Mesenchymal stem cell (in vitro differentiated cells and primary cell): ENCODE data around the gene ACTN4.
A peak's percentile ranks its signal among the peaks of the same experiment; 100 is the strongest.

ENCODE experiments used
- DNase-seq: peaks from one replicate; pipeline ENCODE4 v3.0.0-alpha.2; 2013
- H2AFZ ChIP-seq: one replicate; pipeline ENCODE4 v1.6.1; 2013; ENCODE audit warnings: low read depth, mild to moderate bottlenecking, control low read depth, inconsistent platforms, low read length, moderate library complexity
- H2AK5ac ChIP-seq: 2 replicates; pipeline ENCODE4 v1.6.1; 2013; ENCODE audit warnings: low read length, moderate library complexity, mild to moderate bottlenecking, inconsistent platforms; ENCODE audit not compliant: severe bottlenecking
- H2BK120ac ChIP-seq: one replicate; pipeline ENCODE4 v1.6.1; 2013; ENCODE audit warnings: low read depth, mild to moderate bottlenecking, inconsistent platforms, low read length, moderate library complexity
- H2BK12ac ChIP-seq, 2 experiments: one replicate each; pipeline ENCODE4 v1.6.1; 2013; ENCODE audit warnings: inconsistent platforms in 2 of 2, low read length in 2 of 2, mild to moderate bottlenecking in 2 of 2, moderate library complexity in 2 of 2, control low read depth in 1 of 2
- H2BK15ac ChIP-seq: one replicate; pipeline ENCODE4 v1.6.1; 2013; ENCODE audit warnings: mild to moderate bottlenecking, low read depth, inconsistent platforms; ENCODE audit not compliant: poor library complexity, severe bottlenecking
- H2BK5ac ChIP-seq: 2 replicates; pipeline ENCODE4 v1.6.1; 2013; ENCODE audit warnings: low read depth, mild to moderate bottlenecking, low read length, control low read depth, inconsistent platforms; ENCODE audit not compliant: poor library complexity, severe bottlenecking
- H3K14ac ChIP-seq, 2 experiments: one replicate each; pipeline ENCODE4 v1.6.1; 2013; ENCODE audit warnings: inconsistent platforms in 2 of 2, low read length in 2 of 2, control low read depth in 1 of 2, mild to moderate bottlenecking in 1 of 2, moderate library complexity in 1 of 2
- H3K18ac ChIP-seq, 2 experiments: one replicate each; pipeline ENCODE4 v1.6.1; 2013; ENCODE audit warnings: inconsistent platforms in 2 of 2, low read length in 2 of 2, control low read depth in 1 of 2, low read depth in 1 of 2, mild to moderate bottlenecking in 1 of 2
- H3K23ac ChIP-seq, 2 experiments: one replicate each; pipeline ENCODE4 v1.6.1; 2013; ENCODE audit warnings: inconsistent platforms in 2 of 2, low read length in 2 of 2, mild to moderate bottlenecking in 2 of 2, moderate library complexity in 2 of 2, control low read depth in 1 of 2
- H3K27ac ChIP-seq: 2 replicates; pipeline ENCODE4 v1.5.1; 2013; ENCODE audit warnings: mild to moderate bottlenecking, moderate library complexity, low read length, control low read depth, inconsistent platforms; ENCODE audit not compliant: poor library complexity, severe bottlenecking
- H3K27me3 ChIP-seq, 2 experiments: 2 replicates each; pipeline versions ENCODE4 v1.6.1 to v1.7.0; 2013; ENCODE audit warnings: low read length in 2 of 2, mild to moderate bottlenecking in 2 of 2, moderate library complexity in 2 of 2, control low read depth in 1 of 2, inconsistent platforms in 1 of 2; ENCODE audit not compliant: control insufficient read depth in 1 of 2, insufficient read depth in 1 of 2
- H3K36me3 ChIP-seq, 2 experiments: 2 replicates each; pipeline versions ENCODE4 v1.6.1 to v1.7.0; 2013; ENCODE audit warnings: low read length in 2 of 2, control low read depth in 1 of 2, inconsistent platforms in 1 of 2, low read depth in 1 of 2, mild to moderate bottlenecking in 1 of 2; ENCODE audit not compliant: insufficient read depth in 2 of 2, control insufficient read depth in 1 of 2
- H3K4ac ChIP-seq, 2 experiments: one replicate each; pipeline ENCODE4 v1.6.1; 2013; ENCODE audit warnings: inconsistent platforms in 2 of 2, low read length in 2 of 2, mild to moderate bottlenecking in 2 of 2, moderate library complexity in 2 of 2, control low read depth in 1 of 2, low read depth in 1 of 2
- H3K4me1 ChIP-seq: 2 replicates; pipeline ENCODE4 v1.6.1; 2013; ENCODE audit warnings: low read depth, low read length, control low read depth; ENCODE audit not compliant: control insufficient read depth, insufficient read depth
- H3K4me2 ChIP-seq: 2 replicates; pipeline ENCODE4 v1.6.1; 2013; ENCODE audit warnings: low read length, mild to moderate bottlenecking, inconsistent platforms; ENCODE audit not compliant: poor library complexity, severe bottlenecking
- H3K4me3 ChIP-seq, 2 experiments: 2 replicates each; pipeline versions ENCODE4 v1.5.1 to v1.7.0; 2013; ENCODE audit warnings: low read length in 2 of 2, mild to moderate bottlenecking in 2 of 2, control low read depth in 1 of 2, low read depth in 1 of 2; ENCODE audit not compliant: insufficient read depth in 1 of 2
- H3K79me1 ChIP-seq: replicated peaks from 2 replicates; pipeline ENCODE4 v1.6.1; 2013; ENCODE audit warnings: mild to moderate bottlenecking, control low read depth, low read length, inconsistent platforms; ENCODE audit not compliant: poor library complexity, severe bottlenecking
- H3K9ac ChIP-seq: 2 replicates; pipeline ENCODE4 v1.7.0; 2013; ENCODE audit warnings: mild to moderate bottlenecking, low read length, moderate library complexity
- H3K9me3 ChIP-seq: 2 replicates; pipeline ENCODE4 v1.7.0; 2013; ENCODE audit warnings: mild to moderate bottlenecking, low read length; ENCODE audit not compliant: control insufficient read depth
- H4K8ac ChIP-seq: one replicate; pipeline ENCODE4 v1.6.1; 2013; ENCODE audit warnings: inconsistent platforms, mild to moderate bottlenecking, low read length, moderate library complexity
- H4K91ac ChIP-seq: one replicate; pipeline ENCODE4 v1.6.1; 2013; ENCODE audit warnings: mild to moderate bottlenecking, low read length, inconsistent platforms
- WGBS: methylation state at CpG from one replicate; pipeline ENCODE4 v1.1.7; 2013; ENCODE audit warnings: mixed read lengths; 5-methylcytosine and 5-hydroxymethylcytosine counted together

ACTN4 gene

GRCh38 chr19:38702278-38702677 is 54.8 kb downstream of the ACTN4 start:
- H3K4ac ChIP-seq = no peak overlapping the region
- no peak overlapping the region for H2BK15ac ChIP-seq
- H3K4me2 ChIP-seq = no peak overlapping the region
- no peak overlapping the region for H2BK120ac ChIP-seq
- no peak overlapping the region for H3K9ac ChIP-seq
- H4K91ac ChIP-seq = no peak overlapping the region
- H3K4me1 ChIP-seq = peaks cover 64% of the 10 kb centered on the region
- WGBS = 90% methylated on average over 14 of the region's 14 CpGs
- peaks cover 3% of the 10 kb centered on the region for H3K79me1 ChIP-seq
- no peak for DNase-seq
- no peaks in the 10 kb centered on the region for H3K9me3 ChIP-seq
- H3K18ac ChIP-seq = no peak overlapping the region
- H4K8ac ChIP-seq = no peak overlapping the region
- peak overlapping the region; percentile 66 for H3K27ac ChIP-seq
- H3K4me3 ChIP-seq = no peak overlapping the region
- no peak overlapping the region for H3K14ac ChIP-seq
- no peak overlapping the region for H2BK5ac ChIP-seq
- H2AFZ ChIP-seq = no peak overlapping the region
- no peaks in the 10 kb centered on the region for H3K27me3 ChIP-seq
- no peak overlapping the region for H2BK12ac ChIP-seq
- peaks cover 70 to 95% of the 10 kb centered on the region in 2 experiments for H3K36me3 ChIP-seq
- H3K23ac ChIP-seq = no peak overlapping the region
- no peak overlapping the region for H2AK5ac ChIP-seq

GRCh38 chr19:38703509-38703908 is 56.1 kb downstream of the ACTN4 start:
- peaks cover 3% of the 10 kb centered on the region for H3K79me1 ChIP-seq
- no peak for DNase-seq
- peaks cover 65% of the 10 kb centered on the region for H3K4me1 ChIP-seq
- H4K8ac ChIP-seq = peak overlapping the region; percentile 19
- H3K14ac ChIP-seq = no peak overlapping the region
- H3K4me2 ChIP-seq = no peak overlapping the region
- H2AK5ac ChIP-seq = peak overlapping the region; percentile 4
- H3K23ac ChIP-seq = peak overlapping the region in 1 of 2 experiments; percentile 9
- peak overlapping the region in 1 of 2 experiments; percentile 5 for H3K4ac ChIP-seq
- no peaks in the 10 kb centered on the region for H3K27me3 ChIP-seq
- peak overlapping the region; percentile 52 for H4K91ac ChIP-seq
- peak overlapping the region; percentile 60 for H2BK15ac ChIP-seq
- peak overlapping the region; percentile 4 for H3K27ac ChIP-seq
- H3K4me3 ChIP-seq = no peak overlapping the region
- WGBS = 93% methylated on average over 14 of the region's 14 CpGs
- H2BK120ac ChIP-seq = no peak overlapping the region
- H3K36me3 ChIP-seq = peaks cover 82 to 95% of the 10 kb centered on the region in 2 experiments
- H3K18ac ChIP-seq = peak overlapping the region in 1 of 2 experiments; percentile 31
- H2BK12ac ChIP-seq = peak overlapping the region in 1 of 2 experiments; percentile 24
- H2AFZ ChIP-seq = no peak overlapping the region
- no peak overlapping the region for H3K9ac ChIP-seq
- no peaks in the 10 kb centered on the region for H3K9me3 ChIP-seq
- H2BK5ac ChIP-seq = no peak overlapping the region

- Histone ChIP-seq H2BK5ac (no peak overlapping the region), H3K23ac (no peak overlapping the region), H3K36me3 (peaks cover 93 to 97% of the 10 kb centered on the region in 2 experiments), H2BK15ac (no peak overlapping the region), H2AK5ac (peak overlapping the region; percentile 18), H3K4me3 (no peak overlapping the region), H4K91ac (no peak overlapping the region), H3K9ac (no peak overlapping the region), H3K27me3 (no peaks in the 10 kb centered on the region), H4K8ac (no peak overlapping the region), H3K18ac (no peak overlapping the region), H3K4me2 (no peak overlapping the region), H3K4ac (no peak overlapping the region), H3K27ac (no peak overlapping the region), H3K9me3 (no peaks in the 10 kb centered on the region), H2BK120ac (no peak overlapping the region), H2AFZ (no peak overlapping the region), H3K14ac (no peak overlapping the region), H3K4me1 (peaks cover 64% of the 10 kb centered on the region), H2BK12ac (no peak overlapping the region), H3K79me1 (peaks cover 5% of the 10 kb centered on the region)
- no peak for DNase-seq
- 95% methylated on average over 13 of the region's 13 CpGs for WGBS
These were observed 57.1 kb downstream of the ACTN4 start for GRCh38 chr19:38704488-38705026.

GRCh38 chr19:38705197-38706019 is 58.0 kb downstream of the ACTN4 start:
- H3K18ac ChIP-seq = no peak overlapping the region
- peak overlapping the region in 1 of 2 experiments; percentile 15 for H2BK12ac ChIP-seq
- H4K91ac ChIP-seq = no peak overlapping the region
- peak overlapping the region; percentile 6 for H3K27ac ChIP-seq
- H3K4me1 ChIP-seq = peaks cover 67% of the 10 kb centered on the region
- no peak overlapping the region for H2BK5ac ChIP-seq
- H2AFZ ChIP-seq = no peak overlapping the region
- no peak overlapping the region for H4K8ac ChIP-seq
- H3K9me3 ChIP-seq = no peaks in the 10 kb centered on the region
- H3K9ac ChIP-seq = no peak overlapping the region
- no peak overlapping the region for H2BK15ac ChIP-seq
- no peak overlapping the region for H3K4me2 ChIP-seq
- H3K23ac ChIP-seq = no peak overlapping the region
- peaks cover 5% of the 10 kb centered on the region for H3K79me1 ChIP-seq
- H3K4ac ChIP-seq = no peak overlapping the region
- no peak overlapping the region for H3K4me3 ChIP-seq
- H3K14ac ChIP-seq = no peak overlapping the region
- peaks cover 97 to 98% of the 10 kb centered on the region in 2 experiments for H3K36me3 ChIP-seq
- no peaks in the 10 kb centered on the region for H3K27me3 ChIP-seq
- H2AK5ac ChIP-seq = peak overlapping the region; percentile 18
- 95% methylated on average over 22 of the region's 22 CpGs for WGBS
- no peak for DNase-seq
- no peak overlapping the region for H2BK120ac ChIP-seq
